Measurements from ENCODE around the gene PPP1R3E. TPM values are rescaled to one million over a fixed set of nuclear protein-coding genes. Genes with fewer than 3 reads are reported as not detected.

The PPP1R3E gene
- total RNA-seq, 1 donor from 2014 or later = 4.5 TPM

- no peak for DNase-seq (ENCODE audit: low spot score in 2 of 2)
- no peak for FAIRE-seq
These were observed 21.3 kb upstream of the PPP1R3E start for GRCh38 chr14:23323838-23324454.

DNA sequence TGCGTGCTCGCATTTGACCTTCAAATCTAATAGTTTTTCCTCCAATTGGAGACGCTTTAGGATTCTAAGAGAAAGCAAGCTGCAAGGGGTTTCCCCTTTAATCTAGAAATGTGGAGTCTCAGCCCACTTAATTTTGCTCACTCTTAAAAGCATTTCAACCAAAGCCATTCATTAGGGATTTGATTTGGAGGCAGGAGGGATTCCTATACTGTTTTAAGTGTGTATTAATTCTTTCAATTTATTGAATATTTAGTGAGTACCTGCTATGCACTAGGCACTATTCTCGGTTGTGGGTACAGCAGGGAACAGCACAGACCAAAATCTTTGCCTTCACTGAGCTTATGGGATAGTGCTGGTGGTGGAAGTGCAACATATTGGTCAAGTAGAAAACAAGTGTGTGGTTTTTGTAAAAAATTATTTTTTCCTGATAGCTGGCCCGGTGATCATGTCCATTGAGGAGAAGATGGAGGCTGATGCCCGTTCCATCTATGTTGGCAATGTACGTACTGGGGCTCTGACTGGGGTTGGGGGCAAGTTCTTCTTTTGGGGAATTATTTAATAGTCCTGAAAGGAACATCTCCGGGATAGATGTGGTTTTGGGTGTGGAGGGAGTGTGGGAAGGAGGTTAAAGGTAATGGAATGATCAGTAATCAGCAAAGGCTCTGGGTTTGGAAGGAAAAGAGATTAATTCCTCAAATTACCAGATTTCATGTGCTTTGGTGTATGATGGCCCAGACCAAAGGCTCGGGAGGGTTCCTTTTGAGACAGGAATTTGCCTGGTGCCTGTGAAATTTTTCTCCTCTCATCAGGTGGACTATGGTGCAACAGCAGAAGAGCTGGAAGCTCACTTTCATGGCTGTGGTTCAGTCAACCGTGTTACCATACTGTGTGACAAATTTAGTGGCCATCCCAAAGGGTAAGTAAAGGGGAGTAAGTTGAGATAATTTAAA lies 20.2 kb upstream of the PPP1R3E start:
- DNase-seq (ENCODE audit: low spot score in 2 of 2) (no peak), FAIRE-seq (no peak)

- DNase-seq (ENCODE audit: low spot score in 2 of 2) (peak in 1 of 2 donors; percentile 46), FAIRE-seq (no peak)
These were observed 19.2 kb upstream of the PPP1R3E start for GRCh38 chr14:23321572-23322547.

DNA sequence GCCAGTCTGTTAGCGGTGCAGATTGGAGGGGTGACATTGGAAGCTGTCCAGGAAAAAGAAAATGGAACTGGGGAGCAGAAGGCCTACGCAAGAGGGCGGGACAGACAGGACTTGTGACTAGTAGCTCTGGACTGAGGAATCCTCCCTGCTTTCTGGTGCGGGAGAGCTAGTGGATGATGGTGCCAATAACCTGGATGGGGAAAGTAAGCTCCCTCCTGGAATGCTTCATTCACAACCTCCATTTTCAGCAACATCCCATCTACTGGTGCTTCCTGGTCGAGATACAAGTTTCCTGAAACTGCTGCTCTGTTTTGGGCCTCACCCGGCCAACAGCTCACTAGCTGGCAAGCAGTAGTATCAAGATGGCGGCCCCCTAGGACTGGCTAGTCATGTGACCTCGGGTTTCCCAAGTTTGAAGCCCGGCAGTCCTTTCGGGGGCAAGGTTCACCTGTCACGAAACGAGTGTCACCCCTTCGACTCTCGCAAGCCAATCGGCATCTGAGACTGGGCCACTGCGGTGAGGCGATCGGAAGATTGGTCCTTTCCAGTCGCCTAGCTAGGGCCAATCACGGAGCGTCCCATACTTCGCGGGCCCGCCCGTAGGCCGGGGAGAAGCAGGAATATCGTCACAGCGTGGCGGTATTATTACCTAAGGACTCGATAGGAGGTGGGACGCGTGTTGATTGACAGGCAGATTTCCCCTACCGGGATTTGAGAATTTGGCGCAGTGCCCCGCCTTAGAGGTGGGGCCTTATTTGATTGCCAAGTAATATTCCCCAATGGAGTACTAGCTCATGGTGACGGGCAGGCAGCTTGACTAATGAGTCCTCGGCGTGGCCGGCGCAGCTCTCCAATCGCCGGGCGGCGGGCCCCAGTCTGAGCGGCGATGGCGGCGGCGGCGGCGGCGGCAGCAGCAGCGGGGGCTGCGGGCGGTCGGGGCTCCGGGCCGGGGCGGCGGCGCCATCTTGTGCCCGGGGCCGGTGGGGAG lies 18.2 kb upstream of the PPP1R3E start, which contains the start of gene PABPN1:
PABPN1 (plus strand) TSS at position 874 of the 988 bp plus-strand sequence; CDS start at position 887, 13 bp downstream.
- FAIRE-seq (peak; percentile 92), DNase-seq (ENCODE audit: low spot score in 2 of 2) (peak; percentile 95 to 98)

DNA sequence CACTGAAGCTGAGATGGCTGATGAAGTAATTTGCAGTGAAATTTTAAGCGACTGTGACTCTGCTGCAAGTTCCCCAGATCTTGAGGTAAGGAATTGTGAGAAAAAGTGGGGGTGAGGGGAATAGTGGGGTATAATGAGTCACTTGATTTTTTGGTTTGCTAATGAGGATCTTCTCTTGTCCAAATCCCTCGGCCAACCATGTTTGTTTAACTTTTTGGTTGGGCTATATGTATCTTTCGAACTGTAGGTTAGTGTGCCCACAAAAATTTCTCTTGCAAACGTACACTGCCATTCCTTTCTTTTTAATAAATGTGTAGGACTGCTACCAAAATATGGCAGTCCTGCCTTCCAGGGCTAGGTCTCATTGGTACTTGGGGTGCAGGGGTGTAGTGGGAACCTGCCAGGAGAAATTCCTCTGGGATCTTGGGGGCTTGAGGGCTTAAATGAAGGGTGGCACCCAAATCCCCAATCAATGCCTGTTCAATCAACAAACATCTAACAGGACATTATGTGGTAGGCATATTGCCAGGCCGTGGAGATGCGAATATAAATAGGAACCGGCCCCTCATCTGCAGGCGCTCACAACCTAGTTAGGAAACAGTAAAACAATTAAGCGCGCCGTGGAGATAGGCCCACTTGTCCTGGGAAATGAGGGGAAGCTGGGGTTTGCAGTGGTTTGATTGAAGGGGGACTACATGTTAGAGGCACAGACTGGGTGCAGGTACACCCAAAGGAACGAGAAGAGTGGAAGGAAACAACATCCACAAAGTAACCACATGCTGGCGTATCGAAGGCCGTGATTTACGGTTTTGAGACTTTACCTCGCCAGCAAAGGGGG lies 17.3 kb upstream of the PPP1R3E start:
- FAIRE-seq = no peak
- DNase-seq (ENCODE audit: low spot score in 2 of 2) = no peak

DNA sequence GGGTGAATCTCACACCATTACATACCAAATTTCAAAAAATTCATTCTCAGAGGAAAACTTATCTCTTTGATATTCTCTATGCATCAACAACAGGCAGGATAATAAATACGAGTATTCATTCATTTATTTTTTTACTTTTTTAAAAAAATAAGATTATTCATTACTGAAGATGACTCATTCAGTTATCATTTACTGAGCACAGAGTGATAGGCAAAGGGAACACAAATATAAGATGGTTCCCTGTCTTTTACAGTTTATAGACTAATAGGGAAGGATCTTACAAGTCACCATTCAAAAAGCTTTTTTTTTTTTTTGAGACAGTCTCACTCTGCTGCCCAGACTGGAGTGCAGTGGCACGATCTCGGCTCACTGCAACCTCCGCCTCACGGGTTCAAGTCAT lies 13.6 kb upstream of the PPP1R3E start:
- FAIRE-seq = no peak

DNA sequence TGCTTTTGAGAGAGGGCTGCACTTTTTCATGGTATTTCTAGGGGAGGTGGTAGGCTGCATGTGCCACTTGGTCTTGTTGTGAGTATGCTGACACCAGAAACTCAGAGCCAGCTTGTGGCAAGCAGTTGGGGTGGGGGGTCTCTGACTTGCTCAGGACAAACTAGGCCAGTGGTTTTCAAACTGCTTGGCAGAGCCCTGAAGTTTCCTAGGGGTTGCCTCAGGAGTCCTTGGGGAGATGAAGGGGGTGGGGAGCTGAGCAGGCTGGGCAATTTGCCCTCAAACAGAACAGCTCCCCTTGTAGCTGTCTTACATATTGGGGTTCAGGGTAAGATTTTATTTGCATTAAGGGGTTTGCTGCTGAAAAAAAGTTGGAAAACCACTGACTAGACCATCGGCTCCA lies 7.9 kb upstream of the PPP1R3E start:
- FAIRE-seq (no peak), DNase-seq (ENCODE audit: low spot score in 2 of 2) (no peak)

More for the DNA sequence above, 13.6 kb upstream of the PPP1R3E start:
- no peak for DNase-seq (ENCODE audit: low spot score in 2 of 2)

DNA sequence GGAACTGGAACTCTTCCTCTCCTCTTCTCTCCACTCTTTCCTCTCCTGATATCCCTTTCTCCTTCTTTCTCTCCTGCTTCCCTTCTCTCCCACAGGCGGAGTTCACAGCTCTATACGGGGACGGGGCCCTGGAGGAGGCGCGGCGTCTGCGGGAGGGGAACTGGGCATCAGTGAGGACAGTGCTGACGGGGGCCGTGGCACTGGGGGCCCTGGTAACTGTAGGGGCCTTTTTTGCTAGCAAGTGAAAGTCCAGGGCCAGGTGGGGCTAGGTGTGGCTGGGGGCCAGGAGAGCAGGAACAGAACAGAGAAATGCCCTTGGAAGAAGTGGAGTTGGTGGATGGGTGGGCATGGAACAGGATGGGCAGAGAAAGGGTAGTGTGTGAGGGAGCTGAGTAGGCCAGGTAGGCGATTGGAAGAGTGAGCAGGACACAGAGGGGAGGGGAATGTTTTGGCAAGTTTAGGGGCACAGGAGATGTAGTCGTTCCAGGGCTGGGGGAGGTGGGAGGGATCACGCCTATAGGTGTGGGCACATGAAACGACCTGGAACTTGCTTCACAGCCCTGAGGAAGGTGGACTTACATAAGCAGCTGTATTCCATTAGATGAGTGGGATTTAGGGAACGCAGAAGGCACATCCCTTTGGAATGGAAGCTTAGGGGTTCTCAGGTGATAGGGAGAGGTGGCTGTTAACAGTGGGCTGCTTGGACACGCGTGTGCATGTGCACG lies 6.2 kb upstream of the PPP1R3E start:
- no peak for DNase-seq (ENCODE audit: low spot score in 2 of 2)
- FAIRE-seq = no peak

- DNase-seq (ENCODE audit: low spot score in 2 of 2) = no peak
- no peak for FAIRE-seq
These were observed 5.3 kb upstream of the PPP1R3E start for GRCh38 chr14:23307687-23308644.

GRCh38 chr14:23307146-23307530 lies 4.5 kb upstream of the PPP1R3E start:
- no peak for FAIRE-seq
- DNase-seq (ENCODE audit: low spot score in 2 of 2) = no peak

DNA sequence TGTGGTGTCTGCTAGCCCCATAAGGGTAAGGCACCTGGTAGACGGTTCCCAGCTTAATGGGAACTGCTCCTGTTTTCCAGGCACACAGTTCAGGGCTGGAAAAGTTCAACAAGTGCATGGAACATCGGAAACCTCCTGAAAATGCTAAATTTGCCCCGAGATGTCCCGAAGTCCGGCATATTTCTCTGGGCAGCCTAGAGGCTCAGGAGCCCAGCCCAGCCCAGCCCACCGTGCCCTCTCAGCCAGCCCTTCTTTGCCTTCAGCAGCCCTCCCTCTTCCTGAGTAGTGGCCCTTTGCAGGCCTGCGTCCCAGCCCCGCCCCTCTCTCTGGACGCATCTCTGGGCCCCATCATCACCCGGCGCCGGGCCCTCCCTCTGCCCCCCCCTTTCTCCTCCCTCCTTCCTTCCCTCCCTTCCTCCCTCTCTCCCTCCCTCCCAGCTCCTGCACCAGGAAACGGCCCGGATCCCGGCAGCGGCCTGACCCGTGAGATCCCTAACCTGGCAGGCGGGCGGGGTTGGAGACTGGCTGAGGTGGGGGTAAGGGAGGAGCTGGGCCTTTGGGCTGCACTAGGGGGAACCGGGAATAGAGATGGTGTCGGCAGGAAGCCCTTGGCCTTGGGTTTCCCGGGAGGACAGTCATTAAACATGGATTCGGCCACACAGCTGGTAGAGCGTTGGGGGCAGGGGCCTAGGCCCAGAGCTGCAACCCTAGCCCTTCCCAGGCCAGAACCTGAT lies 3.9 kb upstream of the PPP1R3E start, which contains the start of gene BCL2L2:
BCL2L2 (plus strand) TSS at position 422 of the 734 bp plus-strand sequence. CDS start 935 bp downstream, outside the sequence.
- FAIRE-seq (no peak), DNase-seq (ENCODE audit: low spot score in 2 of 2) (peak; percentile 72 to 73)

DNA sequence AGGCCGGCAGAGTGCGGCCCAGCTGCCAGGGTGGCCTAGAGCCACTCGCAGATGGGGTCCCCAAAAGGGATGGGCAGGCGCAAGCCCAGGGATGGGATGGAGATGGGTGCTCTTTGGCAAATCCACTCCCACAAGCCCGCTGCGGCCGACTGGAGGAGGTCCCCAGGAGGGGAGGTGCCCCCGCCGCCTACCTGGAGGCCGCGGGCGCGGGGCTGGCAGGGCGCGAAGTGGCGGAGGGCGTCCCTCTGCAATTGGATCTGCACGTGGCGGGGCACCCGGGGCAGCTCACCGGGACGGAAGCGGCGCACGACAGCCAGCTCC lies 730 bp downstream of the PPP1R3E start:
- FAIRE-seq (no peak), DNase-seq (ENCODE audit: low spot score in 2 of 2) (no peak)

DNA sequence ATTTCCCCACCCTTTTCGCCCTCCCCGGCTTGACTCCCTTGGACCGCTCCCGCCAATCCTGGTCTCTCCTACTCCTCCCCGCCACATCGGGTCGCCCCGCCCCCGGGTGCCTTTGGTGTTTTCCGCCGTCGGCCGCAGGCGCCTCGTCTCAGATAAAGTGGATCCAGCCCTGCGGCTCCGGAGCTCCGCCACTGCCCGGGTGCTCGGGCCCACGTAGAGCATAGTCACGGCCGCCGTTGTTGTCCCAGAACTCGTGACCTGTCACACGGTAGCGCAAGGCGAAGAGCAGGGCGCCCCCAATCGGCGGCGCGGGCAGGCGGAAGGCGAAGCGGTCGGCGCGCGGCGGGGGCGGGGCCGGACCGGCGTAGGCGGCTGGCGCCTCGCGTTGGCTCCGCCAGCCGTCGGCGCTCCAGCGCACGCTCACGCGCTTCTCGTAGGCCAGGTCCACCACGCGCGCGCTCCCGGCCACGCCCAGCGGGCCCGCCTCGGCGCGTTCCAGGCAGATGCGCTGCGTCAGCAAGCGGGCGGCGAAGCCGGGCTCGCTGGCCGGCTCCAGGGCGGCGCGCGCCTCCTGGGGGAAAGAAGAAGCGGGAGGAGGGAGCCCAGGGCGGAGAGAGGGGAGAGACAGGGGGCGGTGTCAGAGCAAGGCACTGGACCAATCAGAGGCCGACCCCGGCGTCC lies 1.2 kb downstream of the PPP1R3E start:
- DNase-seq (ENCODE audit: low spot score in 2 of 2) (peak; percentile 97 to 99), FAIRE-seq (no peak)

- FAIRE-seq = no peak
- DNase-seq (ENCODE audit: low spot score in 2 of 2) = peak in 1 of 2 donors; percentile 23
These were observed 1.9 kb downstream of the PPP1R3E start for GRCh38 chr14:23300687-23301223.

All from frontal cortex (tissue), 4 donors.